Keratinocyte (primary cell): Measurements from ENCODE around the gene NIM1K.

Experiments used
- EZH2 ChIP-seq: IDR thresholded peaks from one replicate; pipeline ENCODE4 v1.6.1; 2012; ENCODE audit warnings: inconsistent platforms, mild to moderate bottlenecking, low read length, moderate library complexity
- TF ChIP-seq, protein P1 (sequence below), 3 experiments: IDR thresholded peaks in 1 of 3; conservative IDR thresholded peaks in 1 of 3; optimal IDR thresholded peaks in 1 of 3; 2 replicates in 2 of 3; 3 replicates in 1 of 3; pipeline versions ENCODE3 to v1.5.1; 2011; ENCODE audit warnings: low read length in 3 of 3, mild to moderate bottlenecking in 3 of 3, moderate library complexity in 2 of 3, control low read depth in 1 of 3, inconsistent platforms in 1 of 3; ENCODE audit not compliant: insufficient read depth in 2 of 3; ENCODE audit errors: extremely low read depth in 1 of 3

DNA sequence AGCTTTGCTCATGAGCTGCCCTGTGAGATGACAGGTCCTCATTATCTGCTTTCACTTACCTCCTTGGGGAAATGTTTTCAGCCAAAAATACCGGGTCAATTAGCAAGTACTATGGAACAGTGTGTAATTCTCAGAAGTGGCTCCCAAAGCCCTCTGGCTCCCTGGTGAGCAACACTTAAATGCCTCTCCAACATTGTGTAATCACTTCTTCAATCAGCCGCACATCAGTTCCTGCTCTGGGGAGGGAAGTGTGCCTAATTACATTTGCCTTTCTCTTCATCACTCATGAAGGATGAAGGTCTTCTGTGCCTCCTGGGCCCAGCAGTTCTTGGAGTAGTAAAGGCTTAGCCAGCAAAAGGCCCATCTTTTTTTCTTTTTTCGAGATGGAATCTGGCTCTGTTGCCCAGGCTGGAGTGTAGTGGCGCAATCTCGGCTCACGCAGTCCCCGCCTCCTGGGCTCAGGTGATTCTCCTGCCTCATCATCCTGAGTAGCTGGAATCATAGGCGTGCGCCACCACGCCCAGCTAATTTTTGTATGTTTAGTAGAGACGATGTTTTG is 23.1 kb downstream of the NIM1K start:
- TF ChIP-seq, protein P1, sequence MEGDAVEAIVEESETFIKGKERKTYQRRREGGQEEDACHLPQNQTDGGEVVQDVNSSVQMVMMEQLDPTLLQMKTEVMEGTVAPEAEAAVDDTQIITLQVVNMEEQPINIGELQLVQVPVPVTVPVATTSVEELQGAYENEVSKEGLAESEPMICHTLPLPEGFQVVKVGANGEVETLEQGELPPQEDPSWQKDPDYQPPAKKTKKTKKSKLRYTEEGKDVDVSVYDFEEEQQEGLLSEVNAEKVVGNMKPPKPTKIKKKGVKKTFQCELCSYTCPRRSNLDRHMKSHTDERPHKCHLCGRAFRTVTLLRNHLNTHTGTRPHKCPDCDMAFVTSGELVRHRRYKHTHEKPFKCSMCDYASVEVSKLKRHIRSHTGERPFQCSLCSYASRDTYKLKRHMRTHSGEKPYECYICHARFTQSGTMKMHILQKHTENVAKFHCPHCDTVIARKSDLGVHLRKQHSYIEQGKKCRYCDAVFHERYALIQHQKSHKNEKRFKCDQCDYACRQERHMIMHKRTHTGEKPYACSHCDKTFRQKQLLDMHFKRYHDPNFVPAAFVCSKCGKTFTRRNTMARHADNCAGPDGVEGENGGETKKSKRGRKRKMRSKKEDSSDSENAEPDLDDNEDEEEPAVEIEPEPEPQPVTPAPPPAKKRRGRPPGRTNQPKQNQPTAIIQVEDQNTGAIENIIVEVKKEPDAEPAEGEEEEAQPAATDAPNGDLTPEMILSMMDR (optimal IDR thresholded peaks at IDR 0.05 in 1 of 3, IDR thresholded peaks at IDR 0.05 in 1 of 3, conservative IDR thresholded peaks at IDR 0.05 in 1 of 3; ENCODE audit: extremely low read depth in 1 of 3, insufficient read depth in 2 of 3, low read length in 3 of 3): no peak
- TF ChIP-seq EZH2: no peak
